Measurements from ENCODE around the gene JPT1.

GRCh38 chr17:75088465-75089417 is 65.6 kb downstream of the JPT1 start:
- TF ChIP-seq, protein P1, sequence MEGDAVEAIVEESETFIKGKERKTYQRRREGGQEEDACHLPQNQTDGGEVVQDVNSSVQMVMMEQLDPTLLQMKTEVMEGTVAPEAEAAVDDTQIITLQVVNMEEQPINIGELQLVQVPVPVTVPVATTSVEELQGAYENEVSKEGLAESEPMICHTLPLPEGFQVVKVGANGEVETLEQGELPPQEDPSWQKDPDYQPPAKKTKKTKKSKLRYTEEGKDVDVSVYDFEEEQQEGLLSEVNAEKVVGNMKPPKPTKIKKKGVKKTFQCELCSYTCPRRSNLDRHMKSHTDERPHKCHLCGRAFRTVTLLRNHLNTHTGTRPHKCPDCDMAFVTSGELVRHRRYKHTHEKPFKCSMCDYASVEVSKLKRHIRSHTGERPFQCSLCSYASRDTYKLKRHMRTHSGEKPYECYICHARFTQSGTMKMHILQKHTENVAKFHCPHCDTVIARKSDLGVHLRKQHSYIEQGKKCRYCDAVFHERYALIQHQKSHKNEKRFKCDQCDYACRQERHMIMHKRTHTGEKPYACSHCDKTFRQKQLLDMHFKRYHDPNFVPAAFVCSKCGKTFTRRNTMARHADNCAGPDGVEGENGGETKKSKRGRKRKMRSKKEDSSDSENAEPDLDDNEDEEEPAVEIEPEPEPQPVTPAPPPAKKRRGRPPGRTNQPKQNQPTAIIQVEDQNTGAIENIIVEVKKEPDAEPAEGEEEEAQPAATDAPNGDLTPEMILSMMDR (conservative IDR thresholded peaks at IDR 0.05; ENCODE audit: low read depth in 2 of 2), result 0 out of 4 replicates have a peak, but pooled peaks of 1 of the 2 experiments have one; percentile 14
- no peak for TF ChIP-seq REST (IDR thresholded peaks at IDR 0.05; ENCODE audit: unreplicated experiment)
- TF ChIP-seq POLR2AphosphoS5 (IDR thresholded peaks at IDR 0.05; ENCODE audit: low read depth), result no peak
- no peak for TF ChIP-seq EZH2phosphoT487 (IDR thresholded peaks at IDR 0.05; ENCODE audit: unreplicated experiment)
- TF ChIP-seq JUNB (IDR thresholded peaks at IDR 0.05; ENCODE audit: unreplicated experiment), result no peak
- no peak for TF ChIP-seq EZH2 (IDR thresholded peaks at IDR 0.05; ENCODE audit: low read depth, unreplicated experiment)
